ENCODE data around the gene TMEM184B.

DNA sequence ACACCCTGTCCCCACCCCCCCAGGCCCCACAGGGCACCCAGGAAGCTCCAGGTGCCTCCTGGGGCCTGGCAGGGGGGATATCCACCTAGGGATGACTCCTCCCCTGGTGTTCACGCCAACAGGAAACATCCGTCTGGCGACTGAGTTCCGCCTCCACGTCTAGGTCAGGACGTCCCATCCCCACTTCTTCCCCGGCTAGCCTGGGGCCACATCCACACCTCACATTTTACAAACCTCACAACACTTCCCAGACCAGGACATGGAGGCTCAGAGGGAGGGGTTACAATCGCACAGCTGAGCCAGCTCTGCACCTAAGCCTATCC is 50.1 kb downstream of the TMEM184B start:
- no peak for TF ChIP-seq EZH2 (IDR thresholded peaks at IDR 0.05; ENCODE audit: low read length)
- TF ChIP-seq, protein P1, sequence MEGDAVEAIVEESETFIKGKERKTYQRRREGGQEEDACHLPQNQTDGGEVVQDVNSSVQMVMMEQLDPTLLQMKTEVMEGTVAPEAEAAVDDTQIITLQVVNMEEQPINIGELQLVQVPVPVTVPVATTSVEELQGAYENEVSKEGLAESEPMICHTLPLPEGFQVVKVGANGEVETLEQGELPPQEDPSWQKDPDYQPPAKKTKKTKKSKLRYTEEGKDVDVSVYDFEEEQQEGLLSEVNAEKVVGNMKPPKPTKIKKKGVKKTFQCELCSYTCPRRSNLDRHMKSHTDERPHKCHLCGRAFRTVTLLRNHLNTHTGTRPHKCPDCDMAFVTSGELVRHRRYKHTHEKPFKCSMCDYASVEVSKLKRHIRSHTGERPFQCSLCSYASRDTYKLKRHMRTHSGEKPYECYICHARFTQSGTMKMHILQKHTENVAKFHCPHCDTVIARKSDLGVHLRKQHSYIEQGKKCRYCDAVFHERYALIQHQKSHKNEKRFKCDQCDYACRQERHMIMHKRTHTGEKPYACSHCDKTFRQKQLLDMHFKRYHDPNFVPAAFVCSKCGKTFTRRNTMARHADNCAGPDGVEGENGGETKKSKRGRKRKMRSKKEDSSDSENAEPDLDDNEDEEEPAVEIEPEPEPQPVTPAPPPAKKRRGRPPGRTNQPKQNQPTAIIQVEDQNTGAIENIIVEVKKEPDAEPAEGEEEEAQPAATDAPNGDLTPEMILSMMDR (optimal IDR thresholded peaks at IDR 0.05 in 1 of 3, IDR thresholded peaks at IDR 0.05 in 1 of 3, conservative IDR thresholded peaks at IDR 0.05 in 1 of 3; ENCODE audit: extremely low read depth in 1 of 3, insufficient read depth in 2 of 3, low read length in 3 of 3): no peak

Measured in keratinocyte (primary cell).